HFFc6 (cell line): ENCODE data around the gene FSTL4. TPM values are rescaled to one million over a fixed set of nuclear protein-coding genes. Genes with fewer than 3 reads are reported as not detected.

ENCODE experiments used
- DNase-seq: peaks from one replicate; pipeline ENCODE4 v3.0.0-alpha.2; 2018
- H3K27ac Mint-ChIP-seq: 2 replicates; pipeline ENCODE4 v1.8.0; 2020; ENCODE audit warnings: mild to moderate bottlenecking, mixed read lengths
- H3K27me3 Mint-ChIP-seq: 2 replicates; pipeline ENCODE4 v1.8.0; 2021; ENCODE audit warnings: mild to moderate bottlenecking, moderate library complexity, mixed read lengths; ENCODE audit not compliant: insufficient read depth
- H3K36me3 Mint-ChIP-seq: 2 replicates; pipeline ENCODE4 v1.8.0; 2021; ENCODE audit warnings: low read depth, mixed read lengths
- H3K4me1 Mint-ChIP-seq: 2 replicates; pipeline ENCODE4 v1.8.0; 2020; ENCODE audit warnings: low read depth, mixed read lengths
- H3K4me3 Mint-ChIP-seq: 2 replicates; pipeline ENCODE4 v1.8.0; 2020; ENCODE audit warnings: mild to moderate bottlenecking, moderate library complexity, mixed read lengths
- H3K9me3 Mint-ChIP-seq: 2 replicates; pipeline ENCODE4 v1.8.0; 2020; ENCODE audit warnings: mild to moderate bottlenecking, mixed read lengths
- CTCF ChIP-seq: fragments of 200-600 bp; sonication (generic); IDR thresholded peaks from 2 replicates; pipeline ENCODE4 v1.5.0; 2021; ENCODE audit warnings: antibody characterized with exemption, mild to moderate bottlenecking
- total RNA-seq, 6 experiments: library from RNA; stranded (reverse); fragmentation: NEBNext Ultra II Directional; extraction: Animal tissue kit (Norgen Biotek cat#: 25700); gene quantifications; 2 replicates in 1 of 6; 3 replicates in 5 of 6; pipeline ENCODE4 v1.2.3, GENCODE V29; 2021

FSTL4 gene
- total RNA-seq, 6 experiments from 2014 or later: not detected

DNA sequence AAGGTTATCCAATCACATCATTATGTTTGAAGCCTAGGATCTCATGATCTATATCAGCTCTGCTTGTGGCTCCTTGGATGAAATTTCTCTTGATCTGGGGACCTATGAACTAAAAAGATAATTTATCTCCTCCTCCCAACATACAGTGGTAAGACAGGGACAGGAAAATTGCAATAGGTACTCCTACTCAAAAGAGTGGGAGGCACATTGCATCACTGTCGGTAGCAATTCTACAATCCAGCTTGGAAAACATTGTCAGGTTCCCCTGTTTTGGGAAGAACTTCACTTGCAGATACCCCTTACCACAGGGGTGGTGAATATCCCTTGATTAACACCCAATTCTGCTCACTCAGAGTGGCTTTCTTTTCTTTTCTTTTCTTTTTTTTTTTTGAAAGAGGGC, 452.8 kb downstream of the FSTL4 start:
- H3K36me3 Mint-ChIP-seq: no peaks in the 10 kb centered on the region
- no peak overlapping the region for H3K4me3 Mint-ChIP-seq
- H3K27ac Mint-ChIP-seq: no peak overlapping the region
- H3K9me3 Mint-ChIP-seq: no peaks in the 10 kb centered on the region
- DNase-seq: no peak
- H3K27me3 Mint-ChIP-seq: peaks cover 7% of the 10 kb centered on the region; the same call in 1 of the 2 replicates
- H3K4me1 Mint-ChIP-seq: no peaks in the 10 kb centered on the region
- no peak for TF ChIP-seq CTCF

GRCh38 chr5:133155326-133155969, 456.9 kb downstream of the FSTL4 start:
- no peak for TF ChIP-seq CTCF
- H3K27me3 Mint-ChIP-seq: peaks cover 26% of the 10 kb centered on the region
- H3K36me3 Mint-ChIP-seq: no peaks in the 10 kb centered on the region
- no peak overlapping the region for H3K4me3 Mint-ChIP-seq
- no peaks in the 10 kb centered on the region for H3K4me1 Mint-ChIP-seq
- no peaks in the 10 kb centered on the region for H3K9me3 Mint-ChIP-seq
- DNase-seq: no peak
- H3K27ac Mint-ChIP-seq: no peak overlapping the region

GRCh38 chr5:133154274-133155075, 457.9 kb downstream of the FSTL4 start:
- no peak for TF ChIP-seq CTCF
- Mint-ChIP-seq H3K4me1 (no peaks in the 10 kb centered on the region), H3K36me3 (no peaks in the 10 kb centered on the region), H3K9me3 (no peaks in the 10 kb centered on the region), H3K27ac (no peak overlapping the region), H3K4me3 (no peak overlapping the region), H3K27me3 (peaks cover 26% of the 10 kb centered on the region)
- DNase-seq: no peak

DNA sequence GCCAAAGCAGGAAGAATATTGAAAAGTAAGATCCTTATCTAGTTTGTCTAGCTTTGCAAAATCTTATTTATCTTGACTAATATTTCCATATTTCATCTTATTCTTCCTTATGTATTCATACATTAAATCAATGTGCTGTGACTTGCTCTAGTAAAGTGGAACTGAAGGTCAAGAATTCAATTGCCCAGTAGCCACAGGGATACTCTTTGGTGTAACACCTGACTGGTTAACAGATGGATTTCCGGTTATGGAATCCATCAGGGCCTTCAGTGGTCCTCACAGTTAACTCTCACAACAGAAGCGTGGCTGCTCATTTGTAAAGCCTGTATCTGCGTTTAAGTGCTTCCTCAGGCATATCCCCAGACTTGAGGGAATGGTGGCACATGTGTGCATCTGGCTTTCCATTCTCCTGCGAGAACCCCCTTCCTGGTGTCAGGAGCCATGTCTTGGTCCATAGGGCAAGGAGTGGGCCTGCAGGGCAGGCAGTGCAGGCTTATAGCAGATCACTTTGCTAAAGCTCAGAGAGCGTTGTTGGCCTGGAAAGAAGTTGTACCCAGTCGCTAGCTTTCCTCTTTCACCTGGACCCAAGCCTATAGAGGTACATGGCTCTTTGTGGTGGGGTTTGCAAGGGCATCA, 461.3 kb downstream of the FSTL4 start:
- no peaks in the 10 kb centered on the region for H3K4me1 Mint-ChIP-seq
- no peaks in the 10 kb centered on the region for H3K9me3 Mint-ChIP-seq
- no peak overlapping the region for H3K4me3 Mint-ChIP-seq
- H3K27ac Mint-ChIP-seq: no peak overlapping the region
- peaks cover 24% of the 10 kb centered on the region for H3K27me3 Mint-ChIP-seq
- TF ChIP-seq CTCF: no peak
- no peaks in the 10 kb centered on the region for H3K36me3 Mint-ChIP-seq
- no peak for DNase-seq

DNA sequence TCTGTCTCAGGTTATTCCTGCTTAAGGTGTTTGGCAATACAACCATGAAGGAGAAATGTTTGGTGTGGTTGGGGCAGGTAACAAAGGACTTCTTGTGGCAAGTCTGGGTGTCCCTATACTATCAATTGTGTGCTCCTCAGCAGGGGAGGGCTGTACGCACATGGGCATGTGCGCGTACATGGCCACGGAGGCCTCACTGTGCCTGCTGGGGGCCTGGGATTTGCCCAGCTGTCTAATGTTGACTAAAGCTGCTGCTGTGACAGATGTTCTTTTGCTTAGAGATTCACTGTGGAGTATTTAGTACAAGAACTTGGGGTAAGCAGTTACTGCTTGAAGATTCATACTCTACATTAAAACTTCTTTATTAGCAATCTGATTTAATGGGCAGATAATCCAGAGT, 463.0 kb downstream of the FSTL4 start:
- H3K27ac Mint-ChIP-seq: no peak overlapping the region
- H3K9me3 Mint-ChIP-seq: no peaks in the 10 kb centered on the region; the same call in 1 of the 2 replicates
- H3K4me3 Mint-ChIP-seq: no peak overlapping the region
- no peak for DNase-seq
- TF ChIP-seq CTCF: no peak
- H3K4me1 Mint-ChIP-seq: no peaks in the 10 kb centered on the region
- H3K36me3 Mint-ChIP-seq: no peaks in the 10 kb centered on the region
- H3K27me3 Mint-ChIP-seq: peaks cover 28% of the 10 kb centered on the region
